WTC11 (cell line): Measurements from ENCODE around the gene CD2. TPM values are rescaled to one million over a fixed set of nuclear protein-coding genes. Genes with fewer than 3 reads are reported as not detected.

Experiments used
- ATAC-seq: fragments of 200-7000 bp; cut with Tn5 transposase; 2 replicates; pipeline ENCODE4 v1.10.0; 2021; ENCODE audit warnings: mild to moderate bottlenecking, moderate library complexity
- CTCF ChIA-PET: fragments of 300-600 bp; sonication (Branson Sonifier 250); formaldehyde crosslinking; loops from one replicate; lab custom pipeline; 2021; ENCODE audit warnings: antibody characterized with exemption; lab: Charles Lee
- POLR2A ChIA-PET: fragments of 350-600 bp; sonication (Branson Sonifier 250); formaldehyde crosslinking; loops from one replicate; lab custom pipeline; 2021; ENCODE audit warnings: antibody characterized with exemption; lab: Charles Lee
- DNase-seq: peaks from one replicate; pipeline ENCODE4 v3.0.0; 2021; ENCODE audit warnings: low spot score
- H3K27ac Mint-ChIP-seq: 2 replicates; pipeline ENCODE4 v1.8.0; 2021; ENCODE audit warnings: mixed read lengths
- H3K27me3 Mint-ChIP-seq: 2 replicates; pipeline ENCODE4 v1.8.0; 2021; ENCODE audit warnings: low read depth, mild to moderate bottlenecking, moderate library complexity, mixed read lengths
- H3K36me3 Mint-ChIP-seq: 2 replicates; pipeline ENCODE4 v1.8.0; 2021; ENCODE audit warnings: mixed read lengths
- H3K4me1 Mint-ChIP-seq: 2 replicates; pipeline ENCODE4 v1.8.0; 2022; ENCODE audit warnings: mixed read lengths
- H3K4me3 Mint-ChIP-seq: 2 replicates; pipeline ENCODE4 v1.8.0; 2021; ENCODE audit warnings: mild to moderate bottlenecking, moderate library complexity, mixed read lengths
- H3K9me3 Mint-ChIP-seq: 2 replicates; pipeline ENCODE4 v1.8.0; 2021; ENCODE audit warnings: mixed read lengths
- ARID4B ChIP-seq: sonication (generic); formaldehyde crosslinking; IDR thresholded peaks from 2 replicates; pipeline ENCODE4 v1.8.0; 2023; ENCODE audit warnings: missing genetic modification reagents, mild to moderate bottlenecking, borderline replicate concordance
- ATF2 ChIP-seq: sonication (generic); formaldehyde crosslinking; IDR thresholded peaks from 2 replicates; pipeline ENCODE4 v1.8.1; 2022; ENCODE audit warnings: low read depth, missing genetic modification reagents, borderline replicate concordance
- ELF4 ChIP-seq: sonication (generic); formaldehyde crosslinking; IDR thresholded peaks from 2 replicates; pipeline ENCODE4 v1.8.1; 2022; ENCODE audit warnings: low read depth, mild to moderate bottlenecking, moderate library complexity, missing genetic modification reagents
- GABPB1 ChIP-seq: sonication (generic); formaldehyde crosslinking; IDR thresholded peaks from 2 replicates; pipeline ENCODE4 v1.8.1; 2023; ENCODE audit warnings: mild to moderate bottlenecking, missing genetic modification reagents
- GTF2I ChIP-seq: fragments of 250-450 bp; sonication (Bioruptor Pico); conservative IDR thresholded peaks from 2 replicates; pipeline ENCODE4 v1.4.0; 2021; ENCODE audit warnings: mild to moderate bottlenecking
- HMGA2 ChIP-seq: fragments of 250-450 bp; sonication (Bioruptor Pico); IDR thresholded peaks from 2 replicates; pipeline ENCODE4 v1.4.0; 2021; ENCODE audit warnings: mild to moderate bottlenecking, moderate library complexity
- NR3C1 ChIP-seq: sonication (generic); formaldehyde crosslinking; conservative IDR thresholded peaks from 2 replicates; pipeline ENCODE4 v1.8.1; 2023; ENCODE audit warnings: low read depth, mild to moderate bottlenecking, missing genetic modification reagents
- PREB ChIP-seq: sonication (generic); formaldehyde crosslinking; IDR thresholded peaks from 2 replicates; pipeline ENCODE4 v1.8.1; 2022; ENCODE audit warnings: mild to moderate bottlenecking, missing genetic modification reagents, moderate library complexity, borderline replicate concordance
- SMAD3 ChIP-seq: sonication (generic); formaldehyde crosslinking; IDR thresholded peaks from 2 replicates; pipeline ENCODE4 v1.8.0; 2022; ENCODE audit warnings: missing genetic modification reagents, mild to moderate bottlenecking, borderline replicate concordance
- SMAD4 ChIP-seq: sonication (generic); formaldehyde crosslinking; IDR thresholded peaks from 2 replicates; pipeline ENCODE4 v1.8.0; 2022; ENCODE audit warnings: mild to moderate bottlenecking, missing genetic modification reagents
- SOX15 ChIP-seq: fragments of 250-450 bp; sonication (Bioruptor Pico); IDR thresholded peaks from 2 replicates; pipeline ENCODE4 v1.9.0; 2021; ENCODE audit warnings: mild to moderate bottlenecking
- TEAD1 ChIP-seq: sonication (generic); formaldehyde crosslinking; IDR thresholded peaks from 2 replicates; pipeline ENCODE4 v1.8.0; 2022; ENCODE audit warnings: mild to moderate bottlenecking, missing genetic modification reagents
- ZMAT4 ChIP-seq: fragments of 250-450 bp; sonication (Bioruptor Pico); IDR thresholded peaks from 2 replicates; pipeline ENCODE4 v1.9.0; 2021; ENCODE audit warnings: mild to moderate bottlenecking
- ZNF138 ChIP-seq: sonication (generic); formaldehyde crosslinking; conservative IDR thresholded peaks from 2 replicates; pipeline ENCODE4 v1.8.1; 2022; ENCODE audit warnings: mild to moderate bottlenecking, moderate library complexity, missing genetic modification reagents
- ZNF219 ChIP-seq: sonication (generic); formaldehyde crosslinking; IDR thresholded peaks from 2 replicates; pipeline ENCODE4 v1.8.0; 2023; ENCODE audit warnings: missing genetic modification reagents, mild to moderate bottlenecking, borderline replicate concordance
- ZNF396 ChIP-seq: fragments of 250-450 bp; sonication (Bioruptor Pico); IDR thresholded peaks from 2 replicates; pipeline ENCODE4 v1.8.0; 2021; ENCODE audit warnings: mild to moderate bottlenecking, moderate library complexity, borderline replicate concordance
- ZNF423 ChIP-seq: fragments of 250-450 bp; sonication (Bioruptor Pico); IDR thresholded peaks from 2 replicates; pipeline ENCODE4 v2.1.2; 2022; ENCODE audit warnings: mild to moderate bottlenecking, moderate library complexity
- ZNF512 ChIP-seq: sonication (generic); formaldehyde crosslinking; IDR thresholded peaks from 2 replicates; pipeline ENCODE4 v1.8.1; 2022; ENCODE audit warnings: missing genetic modification reagents, borderline replicate concordance
- total RNA-seq: library from RNA; stranded (reverse); gene quantifications from 3 replicates; pipeline ENCODE4 v1.2.3, GENCODE V29; 2021

The CD2 gene
- total RNA-seq, 1 experiment from 2014 or later = 0.13 TPM

- no peak for TF ChIP-seq ARID4B (CRISPR knock-in tag)
- TF ChIP-seq ZNF138 (CRISPR knock-in tag) = no peak
- TF ChIP-seq GTF2I = no peak
- no peak for TF ChIP-seq SOX15 (CRISPR knock-in tag)
- TF ChIP-seq PREB (CRISPR knock-in tag) = no peak
- no peak for TF ChIP-seq ZNF512 (CRISPR knock-in tag)
- no peak for TF ChIP-seq HMGA2
- no peak for TF ChIP-seq TEAD1 (CRISPR knock-in tag)
- TF ChIP-seq, all 79 proteins: peak for 0
Observed at GRCh38 chr1:116738673-116739370, 15.4 kb upstream of the CD2 start (continued).

GRCh38 chr1:116739371-116740012 lies 14.7 kb upstream of the CD2 start:
- TF ChIP-seq GABPB1 (CRISPR knock-in tag) (no peak), ZNF396 (CRISPR knock-in tag) (no peak), SMAD4 (CRISPR knock-in tag) (no peak), ATF2 (CRISPR knock-in tag) (no peak), ZNF219 (CRISPR knock-in tag) (no peak), NR3C1 (CRISPR knock-in tag) (no peak), ZNF423 (CRISPR knock-in tag) (no peak), ZNF512 (CRISPR knock-in tag) (no peak), SMAD3 (CRISPR knock-in tag) (no peak), ZMAT4 (CRISPR knock-in tag) (no peak), ELF4 (CRISPR knock-in tag) (no peak)
- ATAC-seq (no peak), DNase-seq (no peak)
- ChIA-PET CTCF (no interaction called here), POLR2A (no interaction called here)
- H3K4me3 Mint-ChIP-seq = no peak overlapping the region
- peaks cover 31% of the 10 kb centered on the region for H3K36me3 Mint-ChIP-seq
- peaks cover 13% of the 10 kb centered on the region for H3K27me3 Mint-ChIP-seq
- no peaks in the 10 kb centered on the region for H3K4me1 Mint-ChIP-seq
- no peak overlapping the region for H3K27ac Mint-ChIP-seq
- peaks cover 40% of the 10 kb centered on the region for H3K9me3 Mint-ChIP-seq
